ENCODE data around the gene GP5.

GP5 gene

DNA sequence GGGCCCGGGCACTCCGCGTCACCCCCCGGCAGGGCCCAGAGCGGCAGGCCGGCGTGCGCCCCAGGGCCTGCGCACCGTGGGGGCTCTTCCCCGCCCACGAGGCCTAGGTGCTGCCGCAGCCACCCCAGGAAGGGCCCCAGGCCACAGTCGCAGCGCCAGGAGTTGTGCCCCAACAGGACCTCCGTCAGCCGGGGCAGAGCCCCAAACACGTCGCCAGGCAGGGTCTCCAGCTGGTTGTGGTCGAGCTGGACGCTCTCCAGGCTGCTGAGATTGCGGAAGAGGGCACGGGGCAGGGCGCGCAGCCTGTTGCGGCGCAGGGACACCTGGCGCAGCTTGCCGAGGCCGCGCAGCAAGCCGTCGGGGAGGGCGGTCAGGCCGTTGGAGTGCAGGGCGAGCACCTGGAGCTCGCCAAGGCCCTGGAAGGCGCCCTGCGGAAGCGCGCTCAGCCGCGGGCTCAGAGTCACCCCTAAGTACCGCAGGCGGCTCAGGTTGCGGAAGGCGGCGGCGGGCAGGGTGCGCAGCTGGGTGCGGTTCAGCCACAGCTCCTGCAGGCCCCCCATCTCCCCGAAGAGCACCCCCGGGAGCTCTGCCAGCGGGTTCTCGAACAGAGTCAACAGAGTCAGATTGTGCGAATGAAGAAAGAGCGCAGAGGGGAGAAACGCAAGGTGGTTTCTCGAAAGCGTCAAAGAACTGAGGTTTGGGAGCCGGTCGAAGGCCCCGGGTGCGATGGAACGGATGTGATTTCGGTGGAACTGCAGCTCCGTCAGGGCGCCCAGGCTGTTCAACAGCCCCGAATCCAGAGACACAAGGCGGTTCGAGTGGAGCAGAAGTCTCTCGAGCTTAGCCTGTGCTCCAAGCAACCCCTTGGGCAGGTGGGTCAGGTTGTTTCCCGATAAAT is 2.0 kb downstream of the GP5 start:
- DNase-seq (ENCODE audit: low read depth), result no peak

DNA sequence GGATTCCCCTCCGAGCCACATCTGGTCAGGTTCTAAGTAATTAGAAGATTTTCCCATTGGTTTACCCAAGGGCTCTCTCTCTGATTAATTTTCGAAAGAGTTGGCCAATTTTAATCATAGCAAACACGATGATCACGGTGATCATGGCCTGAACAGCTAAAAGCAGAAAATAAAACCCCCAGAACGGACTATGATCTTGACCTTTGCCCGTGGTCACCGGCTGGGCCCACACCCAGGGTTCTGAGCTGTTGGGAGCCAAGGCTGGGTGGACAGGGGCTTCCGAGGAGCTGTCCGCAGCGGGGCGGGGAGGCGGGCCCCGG is 2.6 kb downstream of the GP5 start:
- no peak for DNase-seq (ENCODE audit: low read depth)

DNA sequence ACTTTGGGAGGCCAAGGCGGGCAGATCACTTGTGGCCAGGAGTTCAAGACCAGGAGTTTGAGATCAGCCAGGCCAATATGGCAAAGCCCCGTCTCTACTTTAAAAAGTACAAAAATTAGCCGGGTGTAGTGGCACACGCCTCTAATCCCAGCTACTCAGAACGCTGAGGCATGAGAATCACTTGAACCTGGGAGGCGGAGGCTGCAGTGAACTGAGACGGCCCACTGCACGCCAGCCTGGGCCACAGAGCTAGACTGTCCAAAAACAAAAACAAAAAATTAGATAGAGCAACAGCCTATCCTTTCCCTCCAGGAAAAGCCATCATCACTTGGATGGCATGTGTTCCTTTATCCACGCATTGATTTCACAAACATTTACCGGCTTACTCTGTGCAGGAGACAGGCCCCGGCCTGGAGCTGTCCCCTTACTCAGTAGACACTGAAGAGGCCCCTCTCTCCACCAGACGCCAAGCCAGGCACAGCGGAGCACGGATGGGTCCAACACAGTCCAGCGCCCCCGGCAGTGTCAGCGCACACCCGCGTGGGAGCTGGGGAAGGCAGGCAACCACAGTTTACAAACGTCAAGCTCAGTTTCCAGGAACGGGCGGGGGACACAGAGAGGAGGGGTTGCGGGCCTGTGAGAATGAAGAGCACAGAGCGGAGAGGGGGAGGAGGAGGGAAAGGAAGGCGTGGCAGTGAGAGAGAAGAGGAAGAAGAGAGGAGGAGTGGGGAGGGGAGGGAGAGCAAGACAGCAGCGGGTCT is 3.1 kb downstream of the GP5 start:
- DNase-seq (ENCODE audit: low read depth), result peak; percentile 18

DNA sequence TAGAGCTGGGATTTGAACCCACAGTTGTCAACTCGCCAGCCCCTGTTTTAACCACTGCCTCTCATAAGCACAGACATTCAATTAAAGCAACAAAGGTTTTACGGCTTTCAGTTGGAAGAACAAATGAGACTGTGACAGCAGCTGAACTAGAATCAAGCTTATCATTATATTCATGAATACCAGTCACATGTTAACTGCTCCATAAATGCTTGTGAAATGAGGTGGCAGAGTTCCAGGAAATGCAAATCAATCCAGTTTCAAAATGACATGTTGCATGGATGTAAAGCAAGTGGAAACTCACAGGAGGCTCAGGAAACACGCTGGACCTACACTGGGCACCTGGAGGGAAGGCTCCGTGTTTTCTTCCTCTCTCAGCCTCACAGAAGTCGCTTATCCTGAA is 3.9 kb downstream of the GP5 start:
- no peak for DNase-seq (ENCODE audit: low read depth)

DNA sequence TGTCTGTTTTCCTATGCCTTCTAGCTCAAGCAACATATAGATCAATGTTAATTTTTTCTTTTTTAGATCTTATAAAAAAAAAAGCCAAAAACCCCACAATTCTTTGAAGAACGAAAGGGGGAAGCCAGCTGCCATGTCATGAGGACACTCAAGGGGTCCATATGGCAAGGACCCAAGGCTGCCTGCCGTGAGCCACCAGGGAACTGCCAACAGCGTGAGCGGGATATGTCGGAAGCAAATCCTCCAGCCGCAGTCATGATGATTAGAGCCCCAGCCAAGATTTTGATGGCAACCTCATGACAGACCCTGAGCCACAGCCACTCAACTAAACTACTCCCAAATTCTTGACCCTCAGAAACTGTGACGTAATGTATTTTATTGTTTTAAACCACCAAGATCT is 6.5 kb downstream of the GP5 start:
- no peak for DNase-seq (ENCODE audit: low read depth)

DNA sequence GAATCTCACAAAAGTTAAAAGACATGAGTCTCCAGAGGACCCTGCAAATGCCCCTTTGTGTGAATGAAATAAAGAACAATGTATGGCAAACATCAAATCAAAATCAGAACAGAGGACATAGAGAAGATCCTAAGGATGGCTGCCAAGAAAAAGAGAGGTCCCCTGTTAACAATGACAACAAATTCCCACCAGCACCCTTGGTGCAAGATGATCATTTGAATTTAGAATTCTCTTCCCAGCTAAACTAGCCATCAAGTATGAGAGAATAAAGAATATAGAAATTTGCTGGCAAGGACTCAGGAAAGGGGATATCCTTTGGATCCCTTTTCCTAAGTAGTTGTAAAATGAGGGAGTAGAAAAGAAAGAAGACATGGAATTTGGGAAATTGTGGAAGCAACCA is 8.2 kb downstream of the GP5 start:
- DNase-seq (ENCODE audit: low read depth), result no peak

DNA sequence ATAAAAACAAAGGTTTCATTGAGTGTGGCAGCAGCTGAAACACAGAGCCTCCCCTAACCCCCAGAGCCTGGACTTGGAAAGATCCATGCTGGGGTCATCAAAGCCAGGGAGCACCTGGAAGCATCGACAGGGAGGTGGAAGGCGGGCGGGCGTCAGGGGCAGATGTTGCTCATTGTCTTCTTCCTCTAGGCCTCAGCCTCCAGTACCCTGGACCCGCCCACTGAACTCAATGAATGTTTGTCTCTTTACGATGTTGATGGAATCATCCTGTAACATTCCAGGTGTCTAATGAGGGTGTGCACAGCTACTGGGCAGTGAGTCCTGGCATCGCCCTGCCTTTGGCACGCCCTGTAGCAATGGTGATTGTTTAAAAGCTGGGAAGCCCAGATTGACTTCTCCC is 9.8 kb downstream of the GP5 start:
- DNase-seq (ENCODE audit: low read depth), result no peak

DNA sequence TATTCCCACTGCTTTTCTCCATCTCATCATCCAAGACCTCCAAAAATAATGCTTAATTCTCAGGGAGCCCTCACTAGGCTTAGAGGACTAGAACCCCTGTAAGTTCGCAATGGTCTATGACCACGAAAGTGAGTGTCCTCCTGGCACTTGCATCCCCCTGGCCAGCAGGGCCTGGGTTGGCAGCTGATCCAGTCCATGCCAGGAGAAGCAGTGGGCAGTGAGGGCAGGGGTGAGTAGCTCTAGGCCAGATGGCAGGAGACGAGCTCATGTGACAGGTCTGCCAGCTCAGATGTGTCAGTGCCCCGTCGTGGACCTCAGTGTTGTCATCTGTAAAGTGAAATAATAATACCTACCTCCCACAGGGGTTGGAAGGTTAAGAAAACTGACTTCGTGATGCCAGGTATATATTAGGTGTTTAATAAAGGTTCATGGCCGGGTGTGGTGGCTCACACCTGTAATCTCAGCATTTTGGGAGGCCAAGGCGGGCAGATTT is 11.1 kb downstream of the GP5 start:
- no peak for DNase-seq (ENCODE audit: low read depth)

DNA sequence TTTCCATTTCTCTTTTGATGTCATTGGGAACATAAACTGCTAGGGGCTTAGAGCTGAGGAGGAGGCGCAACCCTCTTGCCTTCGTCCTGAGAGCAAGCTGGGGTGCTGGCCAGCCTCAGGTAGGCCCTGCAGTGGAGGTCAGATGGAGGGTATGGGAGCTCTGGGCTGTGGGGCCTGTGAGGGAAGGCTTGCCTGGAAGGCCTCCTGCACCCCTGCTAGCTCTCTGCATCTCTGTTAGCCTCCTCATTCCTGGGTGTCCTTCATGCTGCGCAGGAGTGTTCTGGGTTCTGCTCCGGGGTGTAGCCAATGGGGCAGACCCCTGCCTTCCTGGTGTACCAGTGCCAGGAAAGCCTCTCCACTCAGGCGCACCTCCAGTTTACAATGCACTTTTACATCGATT is 11.8 kb downstream of the GP5 start:
- no peak for DNase-seq (ENCODE audit: low read depth)

DNA sequence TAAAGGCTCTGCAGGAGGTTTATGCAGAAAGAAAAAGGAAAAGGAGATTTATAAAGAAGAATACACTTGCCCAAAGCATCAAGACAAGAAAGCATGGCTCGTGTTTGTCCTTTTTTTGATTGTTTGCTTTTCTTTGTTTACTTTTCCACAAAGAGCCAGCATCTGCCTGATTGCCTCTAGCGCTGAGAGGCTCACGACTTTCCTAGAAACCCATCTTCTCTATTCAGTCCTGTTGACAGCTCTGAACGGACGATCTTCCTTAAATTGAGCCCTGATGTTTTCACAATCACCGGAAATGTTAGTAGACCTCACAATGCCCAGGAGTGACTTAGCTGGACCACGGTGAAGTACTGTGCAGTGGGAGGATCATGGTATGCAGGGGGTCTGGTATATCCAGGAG is 12.4 kb downstream of the GP5 start:
- DNase-seq (ENCODE audit: low read depth), result no peak

DNA sequence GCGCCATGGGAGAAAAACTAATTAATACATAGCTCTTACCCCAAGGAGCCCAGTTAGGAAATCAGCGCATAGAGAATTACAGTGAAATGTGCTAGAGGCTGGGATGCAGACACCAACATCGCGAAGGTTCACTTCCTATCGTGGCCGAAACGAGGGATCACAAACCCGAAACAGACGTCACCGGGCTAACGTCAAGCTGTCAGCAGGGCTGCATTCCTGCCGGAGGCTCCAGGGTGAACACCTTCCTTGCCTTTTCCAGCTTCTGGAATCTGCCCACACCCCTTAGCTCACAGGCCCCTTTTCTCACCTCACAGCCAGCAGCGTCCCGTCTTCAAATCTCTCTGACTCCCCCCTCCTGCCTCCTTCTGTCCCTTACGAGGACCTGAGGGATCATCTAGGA is 13.0 kb downstream of the GP5 start:
- DNase-seq (ENCODE audit: low read depth), result no peak

DNA sequence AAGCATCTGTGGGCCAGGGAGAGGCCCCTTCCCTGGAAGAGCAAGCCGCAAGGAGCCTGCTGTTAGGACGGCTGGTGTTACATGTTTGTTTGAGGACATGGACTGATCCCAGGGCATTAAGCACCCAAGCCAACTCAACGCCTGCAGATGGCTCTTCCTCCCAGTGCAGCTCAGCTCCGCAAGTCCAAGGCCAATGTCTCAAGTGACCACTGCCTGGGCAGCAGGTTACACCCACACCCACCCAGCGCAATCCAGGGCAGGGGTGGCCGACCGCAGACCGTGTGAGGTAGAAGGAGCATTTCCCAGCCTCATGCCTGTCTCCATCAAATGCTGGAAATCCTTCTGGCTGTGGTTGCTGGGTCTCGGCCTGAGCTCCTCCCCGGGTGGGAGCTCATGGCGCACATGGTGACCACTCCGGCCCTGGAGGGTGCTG is 14.5 kb downstream of the GP5 start:
- DNase-seq (ENCODE audit: low read depth), result no peak

DNA sequence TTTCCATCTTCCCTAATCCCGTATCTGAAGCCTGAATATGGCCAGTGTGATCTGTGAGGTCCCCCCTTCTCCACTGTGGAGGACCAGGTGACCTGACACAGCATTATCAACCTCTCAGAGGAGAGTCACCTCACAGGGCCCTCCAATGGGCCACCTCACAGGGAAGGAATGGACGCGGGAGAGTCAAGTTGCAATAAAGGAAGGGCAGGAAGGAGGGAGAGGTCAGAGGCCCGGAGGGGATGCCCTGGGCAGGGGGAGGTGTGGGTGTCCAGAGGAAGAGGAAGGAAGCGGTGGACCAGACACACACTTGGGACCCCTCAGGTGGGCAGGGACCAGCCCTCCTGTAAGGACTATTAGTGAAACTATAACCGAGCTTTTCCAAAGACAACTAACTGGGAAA is 14.9 kb downstream of the GP5 start:
- DNase-seq (ENCODE audit: low read depth), result no peak

DNA sequence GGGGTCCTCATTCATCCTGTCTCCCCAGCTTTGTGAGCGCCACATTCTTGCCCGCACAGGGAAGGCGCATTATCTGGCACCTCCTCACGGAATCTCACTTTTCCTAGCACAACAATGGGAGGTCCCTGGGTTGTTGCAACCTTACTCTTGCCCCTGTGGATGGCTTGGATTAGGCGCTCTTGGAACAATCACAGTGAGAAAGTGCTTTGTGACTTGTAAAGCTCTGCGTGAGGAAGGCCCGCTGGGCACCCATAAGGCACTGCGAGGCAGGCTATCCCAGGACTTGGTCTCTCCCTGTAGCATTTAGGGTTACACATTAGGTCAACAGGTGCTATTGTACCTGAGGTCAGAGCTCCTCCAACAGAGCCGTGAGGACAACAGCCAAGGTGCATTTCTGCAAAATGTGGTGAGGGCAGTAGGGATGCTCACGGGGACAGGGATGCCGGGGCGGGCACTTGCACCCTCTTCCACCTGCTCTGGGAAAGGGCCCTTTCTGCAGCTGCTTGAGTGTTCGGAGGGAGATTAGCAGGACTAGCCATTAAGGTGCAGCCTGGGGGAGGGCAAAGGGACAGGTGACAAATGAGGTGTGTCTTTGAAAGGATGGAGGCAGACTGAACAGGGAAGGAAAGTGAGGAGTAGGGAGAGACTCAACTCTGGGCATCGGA is 15.7 kb downstream of the GP5 start:
- no peak for DNase-seq (ENCODE audit: low read depth)

DNA sequence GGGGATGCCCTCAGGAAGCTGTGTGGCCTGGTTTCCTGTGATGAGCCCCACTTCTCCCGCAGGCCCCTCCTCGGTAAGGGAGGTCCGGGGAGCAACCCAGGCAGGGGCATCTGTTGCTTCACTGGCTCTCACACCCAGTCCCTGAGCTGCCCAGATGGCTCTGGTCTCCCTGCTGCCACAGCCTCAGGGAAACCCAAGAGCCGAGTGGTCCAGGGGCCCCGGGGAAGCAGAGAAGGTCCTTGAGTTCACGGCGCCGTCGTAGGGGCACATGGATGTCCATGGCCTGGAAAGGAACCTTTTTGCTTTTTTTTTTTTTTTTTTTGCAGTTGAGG is 16.2 kb downstream of the GP5 start:
- no peak for DNase-seq (ENCODE audit: low read depth)

DNA sequence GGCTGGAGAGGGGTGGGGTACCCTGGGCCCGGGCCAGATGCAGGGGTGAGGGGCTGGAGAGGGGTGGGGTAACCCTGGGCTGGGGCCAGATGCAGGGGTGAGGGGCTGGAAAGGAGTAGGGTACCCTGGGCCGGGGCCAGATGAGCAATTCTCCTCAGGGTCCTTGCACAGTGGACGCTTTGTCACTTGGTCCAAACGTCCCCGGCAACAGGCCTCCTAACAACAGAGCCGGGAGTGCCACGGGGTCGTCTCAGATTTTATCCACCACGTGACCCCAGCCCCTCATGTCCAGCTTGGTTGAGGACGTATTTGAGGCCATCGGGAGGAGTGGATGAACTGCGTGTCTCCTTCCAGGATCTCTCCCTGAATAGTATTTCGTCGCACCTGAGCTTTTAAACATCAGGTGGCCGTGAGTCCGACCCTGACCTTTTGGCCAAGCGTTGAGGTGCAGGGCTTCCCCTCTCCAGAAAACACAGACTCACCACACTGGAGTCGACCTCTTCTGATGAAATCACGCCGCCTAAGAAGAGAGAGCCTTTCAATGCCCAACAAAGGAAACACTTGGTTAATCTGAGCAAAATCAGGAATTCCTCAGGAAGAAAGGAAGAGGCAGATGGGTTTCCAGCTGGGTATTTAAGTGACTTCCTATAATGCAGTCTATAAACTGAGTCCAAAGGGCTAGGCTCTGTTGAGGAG is 16.7 kb downstream of the GP5 start:
- DNase-seq (ENCODE audit: low read depth), result no peak

DNA sequence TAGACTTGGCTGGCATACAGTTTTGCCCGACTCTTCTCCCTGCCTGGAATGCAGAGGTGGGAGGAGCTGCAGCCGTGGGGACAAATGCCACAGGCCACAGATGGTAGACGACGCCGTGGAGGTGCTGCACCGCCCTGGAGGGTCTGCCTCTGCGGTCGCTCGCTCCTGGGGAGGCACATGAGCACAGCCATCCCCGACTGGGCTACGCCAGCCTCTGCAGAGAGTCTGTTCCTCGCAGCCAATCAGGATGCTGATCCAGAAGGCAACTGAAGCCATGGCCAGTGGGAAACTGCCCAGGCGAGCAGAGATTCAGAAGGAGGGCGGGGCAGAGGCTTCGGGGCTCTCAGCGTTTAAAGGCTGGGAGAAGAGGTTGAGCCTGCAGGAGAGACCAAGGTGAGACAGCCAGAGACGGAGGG is 17.6 kb downstream of the GP5 start:
- no peak for DNase-seq (ENCODE audit: low read depth)

DNA sequence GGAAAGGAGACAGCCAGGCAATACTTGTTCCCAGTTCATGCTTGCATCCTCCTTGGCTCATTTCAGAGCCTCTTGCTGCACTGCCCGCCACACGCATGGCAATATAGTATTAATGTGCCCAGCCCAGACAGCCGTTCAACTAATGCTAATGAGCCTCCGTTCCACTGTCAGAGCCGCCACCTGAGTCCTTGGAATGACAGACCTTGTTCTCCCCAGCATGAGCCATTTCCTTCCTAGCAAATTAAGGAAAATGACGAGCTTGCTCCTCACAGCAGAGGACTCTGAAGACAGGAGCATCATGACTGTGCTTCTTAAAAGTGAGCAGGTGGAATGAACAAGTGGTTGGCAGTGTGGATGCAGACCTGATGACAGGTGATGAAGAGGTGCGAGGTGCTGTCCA is 18.7 kb downstream of the GP5 start:
- no peak for DNase-seq (ENCODE audit: low read depth)

DNA sequence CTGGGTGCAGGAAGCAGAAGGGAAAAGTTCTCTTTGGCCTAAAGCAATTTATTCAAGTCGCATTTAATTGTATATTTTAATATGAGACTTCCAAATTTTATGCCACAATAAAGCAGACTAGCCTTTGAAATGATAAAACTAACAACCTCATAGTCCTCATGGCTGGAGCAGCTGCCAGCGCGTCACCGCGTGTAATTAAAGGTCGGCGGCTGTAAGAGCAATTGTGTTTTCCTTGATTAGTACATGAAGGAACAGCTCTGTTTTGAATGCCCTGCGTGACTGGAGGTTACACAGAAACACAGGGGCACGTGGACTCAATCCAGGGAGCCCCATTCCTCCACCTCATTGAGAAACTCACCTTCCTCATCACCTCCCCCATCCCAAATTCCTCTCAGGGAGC is 19.4 kb downstream of the GP5 start:
- DNase-seq (ENCODE audit: low read depth), result no peak

DNA sequence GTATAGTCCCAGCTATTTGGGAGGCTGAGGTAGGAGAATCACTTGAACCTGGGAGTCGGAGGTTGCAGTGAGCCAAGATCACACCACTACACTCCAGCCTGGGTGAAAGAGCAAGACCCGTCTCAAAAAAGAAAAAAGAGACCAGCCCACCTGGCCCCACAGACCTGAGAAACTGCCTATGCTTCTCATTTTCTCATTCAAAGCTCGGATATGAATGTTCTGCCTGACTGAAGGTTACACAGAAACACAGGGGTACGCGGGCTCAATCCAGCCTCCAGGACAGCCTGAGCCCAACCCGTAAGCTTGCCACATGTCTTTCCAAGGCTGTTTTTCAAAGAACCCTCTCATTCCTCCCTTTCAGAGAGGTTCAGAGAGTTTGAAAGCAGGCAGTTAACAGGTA is 19.8 kb downstream of the GP5 start:
- DNase-seq (ENCODE audit: low read depth), result no peak

DNA sequence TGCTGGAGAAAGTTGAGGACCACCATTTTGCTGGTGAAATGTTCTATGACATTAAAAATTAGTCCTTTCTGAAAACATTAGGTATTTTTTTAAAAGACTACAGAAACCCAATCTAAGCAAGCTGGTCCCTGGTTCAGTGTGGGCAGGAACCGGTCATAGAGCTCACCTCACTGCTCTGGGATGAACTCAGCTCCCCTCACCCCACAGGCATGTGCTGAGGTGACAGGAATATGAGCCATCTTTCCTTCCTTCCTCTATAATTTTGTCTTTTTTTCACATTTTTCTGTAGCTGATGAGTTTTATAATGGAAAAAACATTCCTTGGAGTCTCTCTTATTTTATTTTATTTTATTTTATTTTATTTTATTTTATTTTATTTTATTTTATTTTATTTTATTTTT is 21.4 kb downstream of the GP5 start:
- DNase-seq (ENCODE audit: low read depth), result no peak

DNA sequence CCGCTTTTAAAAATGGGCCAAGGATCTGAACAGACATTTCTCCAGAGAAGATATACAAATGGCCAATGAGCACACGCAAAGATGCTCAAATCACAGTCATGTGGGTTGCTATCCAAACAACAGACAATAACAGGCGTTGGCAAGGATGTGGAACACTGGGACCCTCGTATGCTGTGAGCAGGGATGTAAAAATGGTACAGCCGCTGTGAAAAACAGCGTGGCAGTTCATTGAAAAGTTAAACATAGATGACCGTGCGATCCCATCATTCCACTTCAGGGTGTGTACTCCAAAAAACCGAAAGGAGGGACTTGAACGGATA is 22.9 kb downstream of the GP5 start:
- DNase-seq (ENCODE audit: low read depth), result no peak

Measured in stimulated activated CD8-positive, alpha-beta memory T cell treated with anti-CD3 and anti-CD28 coated beads, Interleukin-4, amount 100 ng/mL, for 24 hours (primary cell).